Neuronal stem cell (in vitro differentiated cells): ENCODE results near the gene FOXJ2.

Source experiments
- DNase-seq: peaks from one replicate; pipeline ENCODE4 v3.0.0-alpha.2; 2013; ENCODE audit warnings: low spot score
- H2AFZ ChIP-seq: one replicate; pipeline ENCODE4 v1.6.1; 2013; ENCODE audit warnings: mild to moderate bottlenecking, low read length, inconsistent platforms
- H2AK5ac ChIP-seq: 2 replicates; pipeline ENCODE4 v1.6.1; 2013; ENCODE audit warnings: low read depth, mild to moderate bottlenecking, inconsistent platforms, low read length, moderate library complexity, mixed read lengths
- H2BK120ac ChIP-seq: 2 replicates; pipeline ENCODE4 v1.6.1; 2013; ENCODE audit warnings: low read depth, mild to moderate bottlenecking, inconsistent platforms, low read length, moderate library complexity, mixed read lengths
- H2BK12ac ChIP-seq: one replicate; pipeline ENCODE4 v1.6.1; 2013; ENCODE audit warnings: low read length, inconsistent platforms
- H2BK15ac ChIP-seq: 2 replicates; pipeline ENCODE4 v1.6.1; 2013; ENCODE audit warnings: mild to moderate bottlenecking, low read length, inconsistent platforms, mixed read lengths
- H2BK5ac ChIP-seq: one replicate; pipeline ENCODE4 v1.6.1; 2013; ENCODE audit warnings: inconsistent platforms, mild to moderate bottlenecking, low read length, moderate library complexity
- H3K14ac ChIP-seq: one replicate; pipeline ENCODE4 v1.6.1; 2013; ENCODE audit warnings: low read length, inconsistent platforms
- H3K18ac ChIP-seq: 2 replicates; pipeline ENCODE4 v1.6.1; 2013; ENCODE audit warnings: low read length, inconsistent platforms
- H3K23ac ChIP-seq: 2 replicates; pipeline ENCODE4 v1.6.1; 2013; ENCODE audit warnings: low read depth, mild to moderate bottlenecking, mixed read lengths, low read length, inconsistent platforms; ENCODE audit not compliant: poor library complexity
- H3K27ac ChIP-seq: replicated peaks from 3 replicates; pipeline ENCODE4 v1.5.1; 2013; ENCODE audit warnings: low read length, inconsistent platforms
- H3K27me3 ChIP-seq, 3 experiments: 2 replicates each; pipeline ENCODE4 v1.6.1; 2013; ENCODE audit warnings: low read length in 3 of 3, mild to moderate bottlenecking in 2 of 3, inconsistent platforms in 1 of 3, low read depth in 1 of 3, mixed read lengths in 1 of 3, moderate library complexity in 1 of 3; ENCODE audit not compliant: control insufficient read depth in 3 of 3, insufficient read depth in 3 of 3
- H3K36me3 ChIP-seq, 2 donors: replicated peaks in 1 of 2; 2 replicates each; pipeline ENCODE4 v1.6.1; 2013; ENCODE audit warnings: low read length in 2 of 2; ENCODE audit not compliant: control insufficient read depth in 2 of 2, insufficient read depth in 2 of 2
- H3K4ac ChIP-seq: 2 replicates; pipeline ENCODE4 v1.6.1; 2013; ENCODE audit warnings: inconsistent platforms, mild to moderate bottlenecking, low read length, moderate library complexity
- H3K4me1 ChIP-seq, 2 donors: 1 replicate in 1 of 2; 2 replicates in 1 of 2; pipeline ENCODE4 v1.6.1; 2013; ENCODE audit warnings: low read length in 2 of 2, low read depth in 1 of 2; ENCODE audit not compliant: control insufficient read depth in 2 of 2, insufficient read depth in 1 of 2
- H3K4me2 ChIP-seq: one replicate; pipeline ENCODE4 v1.6.1; 2013; ENCODE audit warnings: mild to moderate bottlenecking, low read length, inconsistent platforms; ENCODE audit not compliant: insufficient read depth, poor library complexity, severe bottlenecking
- H3K4me3 ChIP-seq, 2 donors: 2 replicates each; pipeline ENCODE4 v1.5.1; 2013; ENCODE audit warnings: low read length in 2 of 2, mild to moderate bottlenecking in 2 of 2, inconsistent platforms in 1 of 2, moderate library complexity in 1 of 2
- H3K79me1 ChIP-seq: one replicate; pipeline ENCODE4 v1.6.1; 2013; ENCODE audit warnings: low read depth, mild to moderate bottlenecking, inconsistent platforms, low read length, moderate library complexity
- H3K9ac ChIP-seq: one replicate; pipeline ENCODE4 v1.6.1; 2013; ENCODE audit warnings: mild to moderate bottlenecking, low read depth, low read length, inconsistent platforms; ENCODE audit not compliant: poor library complexity
- H3K9me3 ChIP-seq, 2 donors: replicated peaks in 1 of 2; 2 replicates each; pipeline versions ENCODE3 to v1.6.1; 2013; ENCODE audit warnings: low read length in 2 of 2, mild to moderate bottlenecking in 2 of 2, inconsistent platforms in 1 of 2, low read depth in 1 of 2, mixed read lengths in 1 of 2, moderate library complexity in 1 of 2; ENCODE audit not compliant: control insufficient read depth in 2 of 2, insufficient read depth in 1 of 2
- H4K8ac ChIP-seq: one replicate; pipeline ENCODE4 v1.6.1; 2013; ENCODE audit warnings: low read depth, mild to moderate bottlenecking, inconsistent platforms, low read length, moderate library complexity
- H4K91ac ChIP-seq: one replicate; pipeline ENCODE4 v1.6.1; 2013; ENCODE audit warnings: low read length, low read depth, mild to moderate bottlenecking, inconsistent platforms; ENCODE audit not compliant: poor library complexity
- WGBS, 2 donors: extraction: QIAGEN DNeasy Blood & Tissue Kit; methylation state at CpG; one replicate each; pipeline ENCODE4 v1.1.7; 2013; ENCODE audit warnings: missing lambda C conversion rate in 2 of 2, mixed read lengths in 1 of 2; ENCODE audit not compliant: insufficient read length in 2 of 2, insufficient replicate concordance in 1 of 2; ENCODE audit errors: extremely low coverage in 2 of 2; 5-methylcytosine and 5-hydroxymethylcytosine counted together

Gene FOXJ2

DNA sequence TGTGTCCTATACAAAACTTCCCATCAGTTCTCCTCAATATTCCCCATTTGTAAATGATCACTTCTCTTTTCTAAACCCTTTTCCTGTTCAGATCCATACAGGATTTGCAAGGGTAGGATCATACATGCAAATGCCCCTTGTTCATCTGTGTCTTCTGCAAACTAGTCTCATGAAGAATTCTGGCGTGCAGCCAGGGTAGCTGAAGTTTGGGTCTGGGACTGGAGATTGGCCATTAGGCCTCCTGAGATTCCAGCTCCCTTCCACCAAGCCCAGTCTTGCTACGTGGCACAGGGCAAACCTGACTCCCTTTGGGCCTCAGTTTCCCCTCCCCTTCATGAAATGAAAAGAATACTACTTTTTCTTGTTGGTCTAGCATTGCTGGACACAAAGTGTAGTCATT, 22.3 kb downstream of the FOXJ2 start:
- Histone ChIP-seq H3K36me3 (peaks cover 4 to 53% of the 10 kb centered on the region in 2 donors), H2BK5ac (no peak overlapping the region), H4K8ac (no peak overlapping the region), H3K79me1 (no peaks in the 10 kb centered on the region), H2BK120ac (no peak overlapping the region), H2AK5ac (no peak overlapping the region), H3K23ac (no peak overlapping the region), H3K4me1 (peaks cover 0 to 3% of the 10 kb centered on the region in 2 donors), H3K27me3 (no peaks in the 10 kb centered on the region), H3K9ac (no peak overlapping the region), H2BK15ac (no peak overlapping the region), H3K18ac (no peak overlapping the region), H2AFZ (no peak overlapping the region), H3K4me2 (no peak overlapping the region), H3K9me3 (no peaks in the 10 kb centered on the region), H3K14ac (no peak overlapping the region), H3K4me3 (no peak overlapping the region), H2BK12ac (no peak overlapping the region), H4K91ac (no peak overlapping the region), H3K27ac (no peak overlapping the region), H3K4ac (no peak overlapping the region)
- DNase-seq = no peak
- WGBS, 2 donors = no CpG with 5 or more reads among the region's 2 CpGs

DNA sequence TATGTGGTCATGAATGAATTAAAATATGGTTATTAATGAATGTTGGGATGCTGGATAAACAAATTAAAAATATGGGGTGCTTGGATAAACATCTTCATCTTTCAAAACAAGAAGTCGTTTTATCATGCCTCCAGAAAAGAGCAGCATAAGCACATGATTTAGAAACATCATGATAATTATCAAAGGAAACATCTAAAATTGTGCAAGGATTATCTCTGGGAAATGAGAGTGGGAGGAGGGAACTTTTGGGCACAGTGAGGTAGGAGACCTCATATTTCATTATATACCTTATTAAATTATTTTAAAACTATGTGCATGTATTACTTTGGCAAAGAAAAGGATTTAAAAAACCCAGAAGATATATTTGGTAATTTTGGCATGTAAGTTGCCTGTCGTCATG, 24.8 kb downstream of the FOXJ2 start:
- H3K4ac ChIP-seq = no peak overlapping the region
- no peak overlapping the region for H3K27ac ChIP-seq

DNA sequence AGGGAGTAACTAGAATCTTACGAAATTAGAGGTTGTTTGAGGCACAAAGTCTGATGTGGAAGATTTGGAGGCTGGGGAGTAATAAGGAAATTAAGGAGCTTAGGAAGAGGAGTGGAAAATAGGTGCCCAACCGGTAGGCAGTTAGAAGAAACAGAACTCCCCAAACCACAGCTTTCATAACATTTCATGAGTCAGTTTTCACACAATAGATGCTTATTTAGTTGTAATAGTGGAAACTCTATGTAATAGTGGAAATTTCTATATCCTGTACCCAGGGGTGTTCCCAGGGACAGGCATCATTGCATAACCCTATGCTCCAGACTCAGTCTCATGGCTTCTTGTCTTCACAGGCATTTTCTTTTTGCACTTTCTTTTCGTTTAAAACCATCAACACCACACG, 25.3 kb downstream of the FOXJ2 start:
- H4K8ac ChIP-seq = no peak overlapping the region
- no peaks in the 10 kb centered on the region for H3K79me1 ChIP-seq
- no peaks in the 10 kb centered on the region for H3K27me3 ChIP-seq
- no peak overlapping the region for H2AFZ ChIP-seq
- no peak overlapping the region for H2AK5ac ChIP-seq
- no peak overlapping the region for H3K18ac ChIP-seq
- no peak overlapping the region for H3K14ac ChIP-seq
- WGBS, 2 donors = no CpG with 5 or more reads among the region's 4 CpGs
- H3K9me3 ChIP-seq = no peaks in the 10 kb centered on the region
- peaks cover 0 to 3% of the 10 kb centered on the region in 2 donors for H3K4me1 ChIP-seq
- H3K9ac ChIP-seq = no peak overlapping the region
- no peak for DNase-seq
- H3K4me3 ChIP-seq = no peak overlapping the region
- H3K4me2 ChIP-seq = no peak overlapping the region
- no peak overlapping the region for H2BK12ac ChIP-seq
- no peak overlapping the region for H3K23ac ChIP-seq
- no peak overlapping the region for H4K91ac ChIP-seq
- H2BK120ac ChIP-seq = no peak overlapping the region
- H3K27ac ChIP-seq = no peak overlapping the region
- H3K36me3 ChIP-seq = peaks cover 0 to 27% of the 10 kb centered on the region in 2 donors
- H2BK5ac ChIP-seq = no peak overlapping the region
- H3K4ac ChIP-seq = no peak overlapping the region
- no peak overlapping the region for H2BK15ac ChIP-seq

More for the DNA sequence above, 24.8 kb downstream of the FOXJ2 start:
- H2AK5ac ChIP-seq = no peak overlapping the region
- no peak overlapping the region for H2BK15ac ChIP-seq
- no peaks in the 10 kb centered on the region for H3K9me3 ChIP-seq
- H2BK120ac ChIP-seq = no peak overlapping the region
- no peak overlapping the region for H3K14ac ChIP-seq
- no peak overlapping the region for H3K4me3 ChIP-seq
- no peak for DNase-seq
- no peak overlapping the region for H3K23ac ChIP-seq
- peaks cover 2 to 32% of the 10 kb centered on the region in 2 donors for H3K36me3 ChIP-seq
- H3K79me1 ChIP-seq = no peaks in the 10 kb centered on the region
- WGBS, 2 donors = no CpG with 5 or more reads among the region's 2 CpGs
- peaks cover 0 to 3% of the 10 kb centered on the region in 2 donors for H3K4me1 ChIP-seq
- no peak overlapping the region for H2BK12ac ChIP-seq
- H2AFZ ChIP-seq = no peak overlapping the region
- no peak overlapping the region for H3K9ac ChIP-seq
- no peak overlapping the region for H4K8ac ChIP-seq
- no peak overlapping the region for H4K91ac ChIP-seq
- H3K27me3 ChIP-seq = no peaks in the 10 kb centered on the region
- H3K18ac ChIP-seq = no peak overlapping the region
- H2BK5ac ChIP-seq = no peak overlapping the region
- H3K4me2 ChIP-seq = no peak overlapping the region

DNA sequence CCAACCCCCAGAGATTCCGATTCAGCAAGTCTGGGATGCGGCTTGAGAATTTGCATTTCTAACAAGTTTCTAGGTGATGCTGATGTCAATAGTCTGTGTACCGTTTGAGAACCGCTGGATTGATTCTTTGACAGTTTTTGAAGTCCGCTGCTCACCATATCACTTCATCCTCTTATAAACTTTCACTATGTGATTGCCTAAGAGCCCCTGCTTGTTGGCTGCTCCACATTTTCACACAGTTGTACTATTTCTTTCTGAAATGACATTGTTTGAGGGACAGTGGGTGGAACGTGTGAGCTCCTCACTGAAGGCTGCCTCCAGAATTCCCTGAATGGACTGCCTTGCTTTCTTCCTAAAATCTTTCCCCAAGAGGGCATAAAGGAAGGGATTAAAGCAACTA, 26.0 kb downstream of the FOXJ2 start:
- H3K9me3 ChIP-seq = no peaks in the 10 kb centered on the region
- H3K4ac ChIP-seq = no peak overlapping the region
- H3K4me1 ChIP-seq = peaks cover 0 to 3% of the 10 kb centered on the region in 2 donors
- DNase-seq = no peak
- no peak overlapping the region for H2BK5ac ChIP-seq
- H3K9ac ChIP-seq = no peak overlapping the region
- H3K27me3 ChIP-seq = no peaks in the 10 kb centered on the region
- H3K4me3 ChIP-seq = no peak overlapping the region
- H4K8ac ChIP-seq = no peak overlapping the region
- H3K23ac ChIP-seq = no peak overlapping the region
- H3K36me3 ChIP-seq = peaks cover 0 to 20% of the 10 kb centered on the region in 2 donors
- no peak overlapping the region for H3K14ac ChIP-seq
- H3K18ac ChIP-seq = no peak overlapping the region
- H2AK5ac ChIP-seq = no peak overlapping the region
- no peak overlapping the region for H2AFZ ChIP-seq
- H3K79me1 ChIP-seq = no peaks in the 10 kb centered on the region
- WGBS, 2 donors = no CpG with 5 or more reads among the region's 6 CpGs
- H2BK15ac ChIP-seq = no peak overlapping the region
- H2BK12ac ChIP-seq = no peak overlapping the region
- no peak overlapping the region for H3K27ac ChIP-seq
- H4K91ac ChIP-seq = no peak overlapping the region
- H2BK120ac ChIP-seq = no peak overlapping the region
- H3K4me2 ChIP-seq = no peak overlapping the region
